ENCODE results near the gene APPL2.

- TF ChIP-seq CTCF (IDR thresholded peaks at IDR 0.05), result no peak
- TF ChIP-seq POLR2A (IDR thresholded peaks at IDR 0.05), result no peak
Measured at GRCh38 chr12:105189293-105189692, 46.7 kb downstream of the APPL2 start.

Measured in thyroid gland (tissue), 4 donors.